NCI-H1930 (cell line): Measurements from ENCODE around the gene CEP83.
"Not testable (repeated sequence)": the region's sequence is repeated elsewhere in the genome, so short reads cannot be mapped to it uniquely, and the experiment has no call there.

Experiments used
- DNase-seq, 2 experiments: peaks; one replicate each; lab custom pipeline; 2025; lab: John Stamatoyannopoulos, UW

CEP83 gene

DNA sequence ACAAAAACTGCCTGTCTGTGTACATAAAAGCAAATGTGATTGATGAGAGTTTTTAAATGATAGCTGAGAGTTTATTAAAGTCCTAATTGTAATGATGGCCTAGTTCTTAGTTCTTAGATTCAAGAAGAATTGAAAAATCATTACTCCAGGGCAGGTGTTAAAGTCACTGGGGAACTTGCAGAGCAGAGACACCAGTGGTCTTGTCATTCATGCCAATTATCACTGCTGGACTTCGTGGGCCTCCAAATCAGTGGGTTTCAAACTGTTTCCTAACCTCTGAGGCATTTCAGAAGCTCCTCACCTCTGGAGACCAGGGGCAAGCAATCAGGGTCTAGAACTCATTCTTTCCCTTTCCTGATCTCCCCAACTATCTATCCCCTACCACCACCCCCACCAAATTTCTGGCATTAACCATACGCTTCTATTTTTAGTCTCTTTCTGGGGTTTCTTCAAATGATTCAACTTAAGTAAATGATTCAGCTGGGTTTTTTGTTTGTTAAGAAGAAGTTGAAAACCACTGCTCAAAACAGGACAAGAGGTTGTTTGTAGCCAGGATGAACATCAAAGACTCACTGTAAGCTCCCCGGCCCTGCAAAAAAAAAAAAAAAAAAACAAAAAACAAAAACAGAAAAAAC lies 80.1 kb downstream of the CEP83 start:
- no peak for DNase-seq

DNA sequence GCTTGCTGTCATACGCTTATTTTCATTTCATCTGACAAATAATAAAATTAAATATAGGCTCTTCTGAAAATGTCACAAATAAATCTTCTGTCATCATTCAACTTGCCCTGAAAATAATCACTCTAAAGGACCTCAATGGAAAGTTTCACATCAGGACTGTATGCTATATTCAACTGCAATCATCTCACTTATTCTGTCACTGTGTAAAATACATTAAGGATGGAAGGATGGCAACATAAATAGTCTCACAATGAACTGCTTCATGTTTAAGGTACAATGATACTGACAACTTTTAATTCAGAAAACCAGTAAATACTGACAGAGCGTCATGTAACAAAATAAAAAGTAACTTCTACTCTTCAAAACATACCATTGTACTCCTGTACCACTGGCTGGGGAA lies 82.1 kb downstream of the CEP83 start:
- DNase-seq: no peak

DNA sequence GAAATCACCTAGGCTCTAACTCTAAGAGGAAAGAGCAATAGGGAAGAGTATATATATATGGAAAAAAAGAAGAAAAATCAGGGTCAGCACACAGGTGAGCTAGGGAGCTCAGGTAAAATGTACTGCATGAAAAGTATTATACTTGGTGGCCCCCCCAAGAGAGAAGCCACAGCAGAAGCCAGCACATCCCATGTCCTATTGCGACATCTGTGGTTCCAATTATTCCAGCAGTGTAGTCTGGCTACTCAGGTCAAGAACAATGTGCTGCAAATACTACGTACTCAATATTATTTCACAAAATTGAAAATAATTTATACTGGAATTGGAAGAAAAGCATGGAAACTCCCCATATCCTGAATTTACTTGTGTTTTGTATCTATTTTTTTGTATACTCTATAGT lies 85.5 kb downstream of the CEP83 start:
- DNase-seq: no peak

DNA sequence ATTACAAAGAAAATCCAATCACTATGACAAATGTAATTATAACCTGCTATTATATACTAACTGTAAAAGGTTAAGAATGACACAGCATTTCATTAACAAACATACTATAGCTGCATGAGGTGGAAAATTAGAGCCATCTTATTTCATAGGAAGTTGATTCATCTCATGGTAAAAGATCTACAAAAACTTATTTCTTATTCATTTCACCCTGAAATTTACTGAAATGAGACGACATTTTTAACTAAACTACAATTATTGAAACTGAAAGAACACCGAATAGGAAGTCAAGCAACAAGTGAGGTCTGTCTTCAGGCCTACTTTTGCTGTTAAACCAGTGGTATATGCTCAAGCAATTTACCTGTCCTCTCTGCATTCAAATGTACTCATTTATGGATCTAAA lies 87.2 kb downstream of the CEP83 start:
- DNase-seq: no peak

DNA sequence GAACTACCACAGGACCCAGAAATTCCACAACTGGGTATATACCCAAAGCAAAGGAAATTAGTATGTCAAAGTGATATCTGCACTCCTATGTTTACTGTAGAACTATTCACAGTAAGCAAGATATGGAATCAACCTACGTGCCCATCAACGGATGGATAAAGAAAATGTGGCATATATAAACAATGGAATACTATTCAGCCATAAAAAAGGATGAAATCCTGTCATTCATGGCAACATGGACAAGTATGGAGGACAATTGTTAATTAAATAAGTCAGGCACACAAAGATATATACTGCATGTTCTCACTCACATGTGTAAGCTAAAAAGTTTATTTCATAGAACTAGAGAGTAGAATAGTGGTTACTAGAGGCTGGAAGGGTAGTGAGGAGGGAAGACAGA lies 97.0 kb downstream of the CEP83 start:
- no peak for DNase-seq

DNA sequence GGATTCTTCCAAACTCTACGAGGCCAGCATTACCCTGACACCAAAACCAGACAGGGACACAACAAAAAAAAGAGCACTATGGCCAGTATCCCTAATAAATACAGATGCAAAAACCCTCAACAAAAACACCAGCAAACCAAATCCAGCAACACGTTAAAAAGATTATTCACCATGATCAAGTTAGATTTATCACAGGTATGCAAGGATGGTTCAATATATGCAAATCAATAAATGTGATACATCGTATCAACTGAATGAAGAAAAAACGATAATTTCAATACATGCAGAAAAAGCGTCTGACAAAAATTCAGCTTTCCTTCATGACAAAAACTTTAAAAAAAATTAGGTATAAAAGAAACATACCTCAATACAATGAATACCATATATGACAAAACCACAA lies 99.9 kb downstream of the CEP83 start:
- DNase-seq: no peak

DNA sequence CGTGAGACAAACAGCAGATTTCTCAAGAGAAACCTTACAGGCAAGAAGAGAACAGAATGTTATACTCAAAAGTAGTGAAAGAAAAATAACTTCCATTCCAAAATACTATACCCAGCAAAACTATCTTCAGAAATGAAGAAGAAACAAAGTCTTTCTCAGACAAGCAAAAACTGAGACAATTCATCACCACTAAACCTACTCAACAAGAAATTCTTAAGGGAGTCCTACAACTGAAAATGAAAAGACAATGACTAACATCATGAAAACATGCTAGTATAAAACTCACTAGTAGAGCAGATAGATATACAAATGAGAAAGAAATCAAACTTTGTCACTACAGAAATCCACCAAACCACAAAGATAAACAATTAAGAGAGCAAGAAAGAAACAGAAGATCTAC lies 106.5 kb downstream of the CEP83 start:
- DNase-seq: no peak

DNA sequence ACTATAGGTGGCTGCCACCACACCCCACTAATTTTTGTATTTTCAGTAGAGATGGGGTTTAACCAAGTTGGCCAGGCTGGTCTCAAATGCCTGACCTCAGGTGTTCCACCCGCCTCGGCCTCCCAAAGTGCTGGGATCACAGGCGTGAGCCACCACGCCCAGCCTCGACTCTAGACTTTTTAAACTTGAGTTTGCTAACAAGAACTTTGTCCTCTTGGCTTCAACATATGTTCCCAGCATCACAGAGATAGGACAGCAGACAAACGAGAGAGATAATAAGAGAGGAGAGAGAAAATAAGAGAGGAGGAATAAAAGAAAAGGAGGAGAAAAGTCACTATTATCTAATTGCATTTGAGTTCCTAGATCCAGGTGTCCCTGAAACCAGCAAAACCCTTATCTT lies 119.1 kb downstream of the CEP83 start:
- DNase-seq: no peak

DNA sequence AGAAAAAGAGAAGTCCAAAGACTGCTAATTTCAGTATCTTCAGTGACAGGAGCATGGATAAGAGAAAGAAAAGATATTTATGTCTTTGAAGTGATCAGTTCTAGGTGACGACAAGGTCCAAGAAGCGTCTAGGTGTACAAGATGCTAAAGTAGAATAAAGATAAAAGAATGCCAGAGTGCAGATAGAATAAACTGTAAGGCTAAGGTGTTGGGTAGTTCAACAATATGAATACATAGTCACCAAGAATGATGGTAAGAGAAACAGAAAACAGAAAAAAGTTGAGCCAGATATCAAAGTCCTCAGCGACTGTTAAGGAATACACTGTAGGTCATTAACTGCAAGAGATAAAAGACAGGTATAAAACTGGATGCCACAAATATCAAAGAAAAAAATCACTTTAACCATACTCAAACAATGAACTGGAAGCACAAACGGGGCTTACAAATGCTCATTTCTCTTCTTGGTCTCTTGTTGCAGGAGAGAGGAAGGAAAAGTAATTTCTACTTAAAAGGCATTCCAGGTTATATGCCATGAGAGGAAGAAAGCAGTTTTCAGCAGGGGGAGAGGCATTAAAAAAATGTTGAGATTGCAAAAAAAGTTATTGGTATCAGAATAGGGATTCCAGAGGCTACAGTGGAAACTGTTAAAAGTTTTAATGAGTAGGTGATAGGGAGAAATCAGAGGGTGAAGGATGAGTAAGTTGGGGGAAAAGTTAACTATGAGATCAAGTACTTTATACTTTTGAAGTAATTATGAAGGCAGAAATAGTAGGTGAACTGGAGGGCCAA lies 121.5 kb downstream of the CEP83 start:
- DNase-seq: no peak

DNA sequence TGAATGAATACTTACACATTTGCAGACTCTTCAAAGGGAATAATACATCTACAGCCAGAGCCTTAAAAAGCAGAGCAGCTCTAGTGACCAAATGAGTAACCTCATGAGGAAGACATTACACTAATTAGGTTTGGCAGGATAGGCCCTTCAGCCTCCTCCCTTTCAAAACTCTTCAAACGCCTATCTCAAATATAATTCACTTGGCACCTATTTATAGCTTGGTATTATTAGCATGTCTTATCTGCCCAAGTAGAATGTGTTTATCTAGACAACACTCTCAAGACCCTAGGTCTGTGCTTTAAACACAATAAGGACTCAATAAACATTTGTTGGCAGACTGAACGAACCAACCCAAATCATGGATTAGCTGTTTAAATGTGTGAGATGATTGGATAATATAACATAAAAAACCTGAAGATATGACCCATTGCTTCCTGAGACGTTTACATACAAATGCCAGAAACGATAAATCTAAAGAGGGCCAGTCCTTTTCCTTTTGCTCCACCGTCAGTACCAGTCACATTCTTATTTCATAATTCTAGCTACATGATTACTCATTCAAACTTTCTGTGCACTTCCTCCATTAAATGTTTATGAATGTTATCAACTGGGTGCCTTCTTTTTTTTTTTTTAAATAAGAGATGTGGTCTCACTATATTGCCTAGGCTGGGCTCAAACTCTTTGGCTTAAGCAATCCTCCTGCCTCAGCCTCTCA lies 123.3 kb downstream of the CEP83 start:
- no peak for DNase-seq

DNA sequence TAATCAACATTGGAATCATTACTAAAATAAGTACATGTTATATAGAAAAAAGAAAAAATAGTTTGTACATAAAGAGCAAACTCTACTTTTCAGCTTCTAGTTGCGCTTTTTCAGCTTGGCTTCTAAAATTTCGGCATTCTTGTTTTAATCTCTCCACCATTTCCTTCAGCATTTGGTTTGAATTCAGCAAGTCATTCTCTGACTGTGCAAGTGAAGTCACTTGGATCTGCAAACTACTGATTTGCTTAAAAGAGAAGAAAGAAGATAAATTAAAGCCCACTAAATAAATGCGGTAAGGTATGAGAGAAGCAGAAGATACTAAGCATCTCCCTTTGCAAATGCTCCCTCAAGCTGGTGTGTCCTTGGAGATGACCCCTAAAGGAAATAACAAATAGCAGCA lies 126.3 kb downstream of the CEP83 start:
- no peak for DNase-seq

DNA sequence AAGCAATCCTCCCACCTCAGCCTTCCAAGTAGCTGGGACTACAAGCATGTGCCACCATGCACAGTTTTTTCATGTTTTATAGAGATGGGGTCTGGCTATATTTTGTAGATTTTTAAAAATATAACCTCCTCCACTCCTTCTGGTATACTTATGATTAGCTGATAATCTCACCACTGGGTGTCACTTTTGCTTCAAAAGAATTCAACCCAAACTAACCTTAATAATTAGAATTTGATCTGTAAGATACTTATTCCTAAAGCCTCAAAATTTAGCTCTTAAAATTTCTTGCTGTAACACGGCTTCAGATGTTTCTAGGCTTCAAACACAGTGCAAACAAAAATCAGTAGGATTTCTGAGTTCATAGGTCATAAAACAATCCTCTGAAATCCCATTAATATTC lies 130.3 kb downstream of the CEP83 start:
- DNase-seq: no peak

DNA sequence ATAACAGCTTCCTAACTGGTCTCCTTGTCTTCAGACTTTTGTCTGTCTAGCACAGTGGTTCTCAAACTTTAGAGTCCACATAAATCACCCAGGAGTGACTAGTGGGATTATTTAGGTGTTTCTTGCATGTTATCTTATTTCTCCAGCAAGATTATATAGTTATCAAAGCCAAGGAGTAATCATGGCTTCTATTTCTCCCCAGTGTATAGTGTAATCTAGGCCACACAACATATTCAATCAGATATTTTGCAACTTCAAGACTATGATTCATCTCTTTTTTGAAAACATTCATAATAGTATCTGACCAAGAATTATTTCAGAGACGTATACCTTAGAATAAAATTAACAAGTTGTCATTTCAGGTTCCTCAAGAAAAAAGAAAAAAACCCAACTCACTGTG lies 131.9 kb downstream of the CEP83 start:
- no peak for DNase-seq

DNA sequence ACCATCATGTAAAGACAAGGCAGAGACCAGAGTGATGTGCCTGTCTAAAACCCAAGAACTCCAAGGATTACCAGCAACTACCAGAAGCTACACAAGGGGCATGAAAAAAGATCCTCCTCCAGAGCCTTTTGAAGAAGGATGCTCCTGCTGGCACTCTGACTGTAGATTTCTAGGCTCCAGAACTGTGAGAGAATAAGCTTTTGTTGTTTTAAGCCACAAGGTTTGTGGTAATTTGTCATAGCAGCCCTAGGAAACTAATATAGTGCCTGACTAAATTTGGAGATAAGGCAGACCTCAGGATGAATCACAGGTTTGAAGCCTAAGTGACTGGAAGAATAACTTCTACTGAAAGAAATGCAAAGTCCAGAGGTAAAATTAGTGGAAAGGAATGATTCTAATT lies 132.9 kb downstream of the CEP83 start:
- no peak for DNase-seq

DNA sequence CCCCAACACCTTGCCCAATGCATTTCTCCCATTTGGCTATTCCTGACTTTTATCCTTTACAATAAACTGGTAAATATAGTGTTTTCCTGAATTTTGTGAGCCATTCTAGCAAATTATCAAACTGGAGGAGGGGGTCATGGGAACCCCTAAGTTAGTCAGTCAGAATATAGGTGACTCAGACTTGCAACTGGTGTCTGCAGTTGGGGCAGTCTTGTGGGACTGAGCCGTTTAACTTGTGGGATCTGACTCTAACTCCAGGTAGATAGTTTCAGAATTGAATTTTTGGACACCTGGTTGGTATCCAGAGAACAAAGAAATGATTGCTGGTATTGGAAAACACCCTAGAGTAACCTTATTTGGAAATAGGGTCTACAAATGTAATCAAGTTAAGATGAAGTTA lies 133.4 kb downstream of the CEP83 start:
- no peak for DNase-seq

DNA sequence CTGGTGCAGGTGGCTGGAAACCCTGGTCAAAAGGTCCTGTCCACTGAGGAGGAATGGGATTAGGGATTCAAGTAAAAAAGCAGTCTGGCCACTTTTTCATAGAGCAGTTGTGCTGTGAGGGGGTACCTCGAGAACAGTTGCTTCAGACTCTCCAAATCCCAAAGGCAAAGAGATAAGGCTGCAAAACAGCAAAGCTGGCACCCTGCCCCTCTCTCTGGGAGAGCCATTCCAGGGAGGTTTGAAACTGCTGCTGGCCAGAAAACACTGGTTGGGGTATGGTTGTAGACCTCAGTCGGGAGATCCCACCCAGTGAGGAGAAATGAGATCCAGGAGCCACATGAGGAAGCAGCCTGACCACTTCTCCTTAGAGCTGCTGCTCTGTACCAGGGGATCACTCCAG lies 137.3 kb downstream of the CEP83 start:
- no peak for DNase-seq

DNA sequence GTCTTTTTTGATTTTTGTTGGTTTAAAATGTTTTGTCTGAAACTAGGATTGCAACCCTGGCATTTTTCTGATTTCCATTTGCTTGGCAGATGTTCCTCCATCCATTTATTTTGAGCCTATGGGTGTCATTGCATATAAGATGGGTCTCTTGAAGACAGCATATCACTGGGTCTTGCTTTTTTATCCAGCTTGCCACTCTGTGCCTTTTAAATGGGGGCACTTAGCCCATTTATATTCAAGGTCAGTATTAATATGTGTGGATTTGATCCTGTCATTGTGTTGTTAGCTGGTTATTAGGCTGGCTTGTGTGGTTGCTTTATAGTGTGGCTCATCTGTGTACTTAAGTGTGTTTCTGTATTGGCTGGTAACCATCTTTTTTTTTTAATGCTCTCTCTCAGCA lies 139.6 kb downstream of the CEP83 start:
- DNase-seq: no peak

DNA sequence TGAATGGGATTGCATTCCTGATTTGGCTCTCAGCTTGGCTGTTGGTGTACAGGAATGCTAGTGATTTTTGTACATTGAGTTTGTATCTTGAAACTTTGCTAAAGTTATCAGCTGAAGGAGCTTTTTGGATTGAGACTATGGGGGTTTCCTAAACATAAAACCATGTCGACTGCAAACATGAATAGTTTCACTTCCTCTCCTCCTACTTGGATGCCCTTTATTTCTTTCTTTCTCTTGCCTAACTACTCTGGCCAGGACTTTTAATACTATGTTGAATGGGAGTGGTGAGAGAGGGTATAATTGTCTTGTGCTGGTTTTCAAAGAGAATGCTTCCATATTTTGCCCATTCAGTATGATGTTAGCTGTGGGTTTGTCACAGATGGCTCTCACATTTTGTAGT lies 141.5 kb downstream of the CEP83 start:
- DNase-seq: no peak

DNA sequence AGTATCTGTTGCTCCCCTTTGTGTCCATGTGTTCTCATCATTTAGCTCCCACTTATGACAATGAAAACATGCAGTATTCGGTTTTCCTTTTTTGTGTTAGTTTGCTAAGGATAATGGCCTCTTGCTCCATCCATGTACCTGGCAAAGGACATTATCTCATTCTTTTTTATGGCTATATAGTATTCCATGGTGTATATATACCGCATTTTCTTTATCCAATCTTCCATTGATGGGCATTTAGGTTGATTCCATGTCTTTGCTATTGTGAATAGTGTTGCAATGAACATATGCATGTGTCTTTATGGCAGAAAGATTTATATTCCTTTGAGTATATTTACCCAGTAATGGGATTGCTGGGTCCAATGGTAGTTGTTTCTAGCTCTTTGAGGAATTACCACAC lies 143.1 kb downstream of the CEP83 start:
- not testable (repeated sequence) for DNase-seq

DNA sequence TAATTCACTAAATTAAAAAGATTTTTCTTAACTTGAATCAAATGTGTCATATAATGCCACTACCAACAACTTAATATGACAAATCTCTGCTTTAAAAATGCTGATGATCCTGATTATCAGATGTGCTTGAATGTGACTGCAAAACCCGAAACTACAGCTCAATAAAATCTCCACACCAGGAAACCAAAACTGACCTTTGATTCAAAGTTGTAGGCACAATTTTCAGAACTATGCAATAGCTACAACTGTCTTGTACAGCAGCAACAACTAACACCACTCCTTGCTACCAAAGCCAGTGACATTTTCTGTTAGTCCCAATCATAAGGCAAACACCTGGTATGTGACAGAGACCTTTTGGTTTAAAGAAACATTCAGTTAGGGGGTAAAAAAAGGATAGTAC lies 147.3 kb downstream of the CEP83 start:
- no peak for DNase-seq

DNA sequence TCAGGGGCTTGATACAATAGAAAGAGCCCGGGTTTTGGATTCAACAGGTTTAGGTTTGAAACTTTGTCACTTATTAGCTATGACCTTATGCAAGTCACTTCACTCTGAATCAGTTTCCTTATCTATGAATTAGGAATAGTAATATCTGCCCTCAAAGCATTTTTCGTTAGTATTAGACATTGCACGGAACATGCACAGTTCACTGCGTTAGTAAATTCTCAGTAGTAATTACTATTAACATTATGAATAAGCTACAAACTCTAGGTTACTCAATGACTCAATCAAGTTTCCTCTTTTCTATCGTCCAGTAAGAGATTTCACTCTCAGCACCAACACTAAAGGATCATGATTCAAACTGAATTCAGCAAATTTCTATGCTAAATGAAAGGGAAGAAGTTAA lies 150.3 kb downstream of the CEP83 start:
- no peak for DNase-seq

DNA sequence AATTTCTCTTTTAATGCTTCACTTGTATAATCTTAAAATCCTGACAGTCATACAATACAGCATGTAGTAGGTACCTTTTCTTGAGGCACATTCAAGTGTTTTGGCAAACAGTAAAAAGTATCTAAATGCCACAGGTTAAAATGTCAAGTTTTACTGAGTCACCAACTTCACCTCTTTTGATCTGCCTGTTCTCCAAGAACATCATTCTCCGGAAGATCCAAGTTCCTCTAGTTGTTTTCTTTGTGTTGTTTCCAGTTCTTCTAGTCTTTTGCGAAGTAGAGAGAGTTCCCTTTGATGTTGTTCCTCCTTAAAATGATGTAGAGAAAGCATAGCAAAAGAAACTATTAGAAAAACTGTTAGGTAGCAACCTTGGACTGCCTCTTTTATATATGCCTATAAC lies 151.1 kb downstream of the CEP83 start:
- no peak for DNase-seq
